ENCODE data around the gene AP5Z1. TPM values are rescaled to one million over a fixed set of nuclear protein-coding genes. Genes with fewer than 3 reads are reported as not detected.

The AP5Z1 gene
- total RNA-seq, 4 donors from 2014 or later, result 36.6 to 111 (median 44.5) TPM

DNA sequence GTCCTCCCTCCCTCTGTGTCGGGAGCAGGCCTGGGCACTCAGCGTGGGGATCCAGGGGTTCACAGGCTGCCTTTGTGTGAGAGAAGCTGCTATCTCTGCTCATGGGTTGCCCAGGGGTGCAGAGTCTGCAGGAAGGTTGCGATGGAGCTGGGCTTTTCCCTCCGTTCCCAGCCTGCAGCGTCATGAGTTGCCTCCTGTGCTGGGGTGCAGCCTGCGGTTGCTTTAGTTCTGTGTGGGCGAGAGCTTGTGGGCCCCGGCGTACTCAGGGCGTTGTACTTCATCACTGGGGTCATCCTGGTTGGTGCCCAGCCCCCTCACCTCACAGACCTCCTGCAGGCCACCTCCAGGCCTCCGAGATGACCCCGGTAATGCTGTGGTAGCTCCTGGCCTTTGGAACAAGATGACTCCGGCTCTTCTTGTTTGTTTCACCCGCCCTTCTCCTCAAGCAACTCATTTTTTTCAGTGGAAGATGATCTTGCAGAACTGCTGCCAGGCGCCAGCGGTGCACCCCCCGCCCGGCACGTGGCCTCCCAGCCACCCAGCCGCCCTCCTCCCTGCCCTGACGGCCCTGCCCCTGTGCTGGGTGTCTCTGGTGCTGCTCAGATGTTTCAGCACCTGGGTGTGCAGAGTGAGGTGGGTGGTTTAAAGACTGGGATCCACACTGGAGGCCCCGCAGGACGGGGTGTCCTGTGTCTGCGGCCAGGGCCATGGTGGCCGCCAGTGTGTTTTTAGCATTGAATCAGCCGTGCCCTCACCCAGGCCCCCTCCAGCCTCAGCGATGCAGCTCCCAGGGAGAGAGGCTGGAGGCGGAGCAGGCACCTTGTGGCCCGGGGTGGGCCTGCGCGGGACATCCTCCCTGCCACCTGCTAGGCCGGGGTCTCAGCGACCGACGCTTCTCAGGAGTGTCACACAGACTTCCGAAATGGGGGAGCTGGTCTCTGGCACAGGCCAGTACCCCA lies 7.2 kb downstream of the AP5Z1 start:
- no peak for DNase-seq
- 92 to 94% methylated on average over 4 to 30 of the region's 36 CpGs for WGBS, 2 donors (ENCODE audit: low coverage in 1 of 2)
- in situ Hi-C loops (cut with MboI; ENCODE audit: low pct_ligation_motif_present in 1 of 4, low pct_unique_long_range_greater_than_20kb in 1 of 4, low sequenced_read_pairs in 3 of 4), result no loop called here

DNA sequence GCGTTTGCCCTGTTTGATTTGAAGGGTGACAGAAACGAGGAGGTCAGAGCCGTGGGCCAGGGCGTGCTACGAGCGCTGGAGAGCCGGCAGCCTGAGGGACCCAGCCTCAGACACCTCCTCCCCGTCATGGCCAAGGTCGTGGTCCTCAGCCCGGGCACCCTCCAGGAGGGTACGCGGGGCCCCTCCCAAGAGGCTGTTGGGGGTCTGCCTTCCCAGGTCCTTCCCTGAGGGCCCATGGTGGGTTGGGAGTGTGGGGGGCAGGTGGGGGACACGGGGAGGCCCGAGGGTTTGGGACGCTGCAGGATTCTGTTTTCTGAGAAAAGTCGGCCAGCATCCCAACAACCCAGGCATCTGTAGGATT lies 7.8 kb downstream of the AP5Z1 start:
- Histone ChIP-seq H3K4me1 (peaks cover 0 to 2% (median under 1%) of the 10 kb centered on the region in 4 donors), H3K27me3 (no peaks in the 10 kb centered on the region), H3K9me3 (no peaks in the 10 kb centered on the region), H3K27ac (no peak overlapping the region), H3K36me3 (peaks cover 0 to 57% (median 26%) of the 10 kb centered on the region in 4 donors), H3K4me3 (no peak overlapping the region)
- DNase-seq, result no peak
- 93% methylated on average over 15 of the region's 16 CpGs; no CpG with 5 or more reads in 1 of the 2 donors for WGBS, 2 donors (ENCODE audit: low coverage in 1 of 2)
- in situ Hi-C loops (cut with MboI; ENCODE audit: low pct_ligation_motif_present in 1 of 4, low pct_unique_long_range_greater_than_20kb in 1 of 4, low sequenced_read_pairs in 3 of 4) (no loop called here), intact Hi-C loops (cut with DNase I; ENCODE audit: low total_unique reads) (no loop called here)
- TF ChIP-seq, protein P1, sequence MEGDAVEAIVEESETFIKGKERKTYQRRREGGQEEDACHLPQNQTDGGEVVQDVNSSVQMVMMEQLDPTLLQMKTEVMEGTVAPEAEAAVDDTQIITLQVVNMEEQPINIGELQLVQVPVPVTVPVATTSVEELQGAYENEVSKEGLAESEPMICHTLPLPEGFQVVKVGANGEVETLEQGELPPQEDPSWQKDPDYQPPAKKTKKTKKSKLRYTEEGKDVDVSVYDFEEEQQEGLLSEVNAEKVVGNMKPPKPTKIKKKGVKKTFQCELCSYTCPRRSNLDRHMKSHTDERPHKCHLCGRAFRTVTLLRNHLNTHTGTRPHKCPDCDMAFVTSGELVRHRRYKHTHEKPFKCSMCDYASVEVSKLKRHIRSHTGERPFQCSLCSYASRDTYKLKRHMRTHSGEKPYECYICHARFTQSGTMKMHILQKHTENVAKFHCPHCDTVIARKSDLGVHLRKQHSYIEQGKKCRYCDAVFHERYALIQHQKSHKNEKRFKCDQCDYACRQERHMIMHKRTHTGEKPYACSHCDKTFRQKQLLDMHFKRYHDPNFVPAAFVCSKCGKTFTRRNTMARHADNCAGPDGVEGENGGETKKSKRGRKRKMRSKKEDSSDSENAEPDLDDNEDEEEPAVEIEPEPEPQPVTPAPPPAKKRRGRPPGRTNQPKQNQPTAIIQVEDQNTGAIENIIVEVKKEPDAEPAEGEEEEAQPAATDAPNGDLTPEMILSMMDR (IDR thresholded peaks at IDR 0.05), result no peak
- TF ChIP-seq POLR2AphosphoS5 (IDR thresholded peaks at IDR 0.05), result no peak
- TF ChIP-seq EP300 (IDR thresholded peaks at IDR 0.05; ENCODE audit: low read depth), result no peak
- no peak for TF ChIP-seq POLR2A (IDR thresholded peaks at IDR 0.05)

More for the DNA sequence above, 7.2 kb downstream of the AP5Z1 start:
- Histone ChIP-seq H3K4me1 (peaks cover 0 to 6% (median 4%) of the 10 kb centered on the region in 4 donors), H3K4me3 (no peak overlapping the region), H3K36me3 (peaks cover 0 to 51% (median 23%) of the 10 kb centered on the region in 4 donors), H3K27ac (no peak overlapping the region), H3K9me3 (no peaks in the 10 kb centered on the region), H3K27me3 (no peaks in the 10 kb centered on the region)
- TF ChIP-seq, protein P1 (IDR thresholded peaks at IDR 0.05), result no peak
- TF ChIP-seq EP300 (IDR thresholded peaks at IDR 0.05; ENCODE audit: low read depth) (no peak), POLR2A (IDR thresholded peaks at IDR 0.05) (no peak), POLR2AphosphoS5 (IDR thresholded peaks at IDR 0.05) (no peak)
- intact Hi-C loops (cut with DNase I; ENCODE audit: low total_unique reads), result no loop called here

DNA sequence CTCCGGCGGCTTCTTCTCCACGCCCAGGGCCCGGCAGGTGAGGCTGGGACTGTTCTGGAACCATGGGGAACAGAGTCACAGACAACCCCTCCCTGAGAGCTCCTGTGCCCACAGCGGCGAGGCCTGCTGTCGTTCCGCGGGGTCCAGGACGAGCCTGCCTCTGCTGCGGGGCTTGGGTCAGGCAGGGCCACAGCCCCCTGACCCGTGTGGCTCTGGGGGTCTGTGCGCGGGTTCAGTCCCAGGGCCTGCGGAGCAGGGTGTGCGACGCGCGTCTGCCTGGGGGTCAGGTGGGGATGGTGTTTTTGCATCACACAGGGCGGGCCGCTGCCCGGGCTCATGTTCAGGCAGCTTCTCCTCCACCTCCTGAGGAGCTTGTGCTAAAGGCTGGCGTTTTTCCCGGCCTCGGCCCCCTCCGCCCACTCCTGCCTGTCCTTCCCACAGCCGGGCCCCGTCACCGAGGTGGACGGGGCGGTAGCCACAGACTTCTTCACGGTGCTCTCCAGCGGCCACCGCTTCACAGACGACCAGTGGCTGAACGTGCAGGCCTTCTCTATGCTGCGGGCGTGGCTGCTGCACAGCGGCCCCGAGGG lies 8.4 kb downstream of the AP5Z1 start:
- intact Hi-C loops (cut with DNase I; ENCODE audit: low total_unique reads) (no loop called here), in situ Hi-C loops (cut with MboI; ENCODE audit: low pct_ligation_motif_present in 1 of 4, low pct_unique_long_range_greater_than_20kb in 1 of 4, low sequenced_read_pairs in 3 of 4) (no loop called here)
- no peaks in the 10 kb centered on the region for H3K27me3 ChIP-seq
- H3K36me3 ChIP-seq, result peaks cover 0 to 63% (median 27%) of the 10 kb centered on the region in 4 donors
- H3K4me1 ChIP-seq, result no peaks in the 10 kb centered on the region
- no peak for DNase-seq
- no peaks in the 10 kb centered on the region for H3K9me3 ChIP-seq
- TF ChIP-seq POLR2A (IDR thresholded peaks at IDR 0.05), result no peak
- no peak for TF ChIP-seq EP300 (IDR thresholded peaks at IDR 0.05; ENCODE audit: low read depth)
- TF ChIP-seq, protein P1 (IDR thresholded peaks at IDR 0.05), result no peak
- no peak for TF ChIP-seq POLR2AphosphoS5 (IDR thresholded peaks at IDR 0.05)
- H3K4me3 ChIP-seq, result no peak overlapping the region
- H3K27ac ChIP-seq, result no peak overlapping the region
- 88% methylated on average over 40 of the region's 40 CpGs; no CpG with 5 or more reads in 1 of the 2 donors for WGBS, 2 donors (ENCODE audit: low coverage in 1 of 2)

DNA sequence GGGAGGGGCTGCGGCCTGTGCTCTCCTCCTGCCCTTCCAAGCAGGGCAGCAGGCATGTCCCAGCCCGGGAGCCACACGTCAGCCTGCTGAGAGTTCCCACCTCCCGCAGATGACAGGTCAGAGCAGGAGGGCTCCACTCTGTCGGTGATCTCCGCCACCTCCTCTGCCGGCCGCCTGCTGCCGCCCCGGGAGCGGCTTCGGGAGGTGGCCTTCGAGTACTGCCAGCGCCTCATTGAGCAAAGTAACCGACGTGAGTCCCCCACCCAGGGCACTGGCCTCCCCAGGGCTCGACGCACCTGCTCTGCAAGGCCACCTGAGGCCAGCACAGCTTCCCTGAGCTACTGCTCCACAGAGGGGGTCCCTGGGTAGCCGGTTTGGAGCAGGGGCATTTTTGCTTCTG lies 9.4 kb downstream of the AP5Z1 start:
- no peaks in the 10 kb centered on the region for H3K9me3 ChIP-seq
- WGBS, 2 donors (ENCODE audit: low coverage in 1 of 2), result 91% methylated on average over 19 of the region's 19 CpGs; no CpG with 5 or more reads in 1 of the 2 donors
- H3K36me3 ChIP-seq, result peaks cover 0 to 65% (median 27%) of the 10 kb centered on the region in 4 donors
- no peak overlapping the region for H3K27ac ChIP-seq
- no peaks in the 10 kb centered on the region for H3K4me1 ChIP-seq
- H3K27me3 ChIP-seq, result no peaks in the 10 kb centered on the region
- intact Hi-C loops (cut with DNase I; ENCODE audit: low total_unique reads), result loop anchor here (1.0 kb wide), 1 partner anchor 29 kb away; no protein-coding TSS in a partner anchor
- no peak for DNase-seq
- TF ChIP-seq, protein P1 (IDR thresholded peaks at IDR 0.05), result no peak
- TF ChIP-seq POLR2AphosphoS5 (IDR thresholded peaks at IDR 0.05), result no peak
- no peak for TF ChIP-seq EP300 (IDR thresholded peaks at IDR 0.05; ENCODE audit: low read depth)
- TF ChIP-seq POLR2A (IDR thresholded peaks at IDR 0.05), result no peak
- in situ Hi-C loops (cut with MboI; ENCODE audit: low pct_ligation_motif_present in 1 of 4, low pct_unique_long_range_greater_than_20kb in 1 of 4, low sequenced_read_pairs in 3 of 4), result no loop called here
- no peak overlapping the region for H3K4me3 ChIP-seq

All from transverse colon (tissue), 4 donors.